ENCODE measurements around the gene WRAP73.
A peak's percentile ranks its signal among the peaks of the same experiment; 100 is the strongest.

The WRAP73 gene

DNA sequence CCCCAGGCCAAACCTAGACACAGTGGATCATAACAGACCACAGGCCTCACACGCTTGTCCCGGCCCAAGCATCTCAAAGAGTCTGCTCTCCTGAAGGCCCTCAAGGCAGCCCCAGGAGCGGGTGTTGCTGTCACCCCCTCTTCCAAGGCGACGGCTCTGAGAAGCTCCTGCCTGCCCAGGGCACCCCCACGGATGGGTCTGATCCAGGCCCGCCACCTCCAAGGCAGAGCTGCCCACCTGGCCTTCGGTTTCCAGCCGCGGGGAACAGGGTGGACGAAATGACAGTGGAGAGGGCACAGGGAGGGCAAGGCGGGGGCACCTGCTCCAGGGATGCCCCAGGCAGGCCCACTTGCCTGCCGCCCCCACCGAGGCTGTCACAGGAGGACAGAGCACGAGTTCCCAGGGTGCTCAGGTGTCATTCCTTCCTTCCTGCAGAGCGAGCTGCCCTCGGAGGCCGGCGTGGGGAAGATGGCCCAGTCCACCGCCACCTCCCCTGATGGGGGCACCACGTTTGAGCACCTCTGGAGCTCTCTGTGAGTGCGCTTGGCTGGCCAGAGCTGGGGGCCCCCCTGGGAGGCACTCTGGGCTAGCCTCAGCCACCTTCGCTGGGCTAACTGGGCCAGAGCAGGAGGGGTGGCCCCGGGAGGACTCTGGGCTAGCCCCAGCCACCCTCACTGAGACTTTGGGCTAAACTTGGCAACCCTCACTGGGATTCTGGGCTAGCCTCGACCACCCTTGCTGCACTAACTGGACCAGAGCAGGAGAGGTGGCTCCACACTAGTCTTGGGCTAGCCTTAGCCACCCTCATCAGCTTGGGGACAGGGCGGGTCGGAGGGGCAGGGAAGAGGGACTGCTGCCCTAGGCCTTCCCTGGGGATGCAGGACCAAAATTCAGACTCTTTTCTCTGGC lies 32.2 kb upstream of the WRAP73 start:
- DNase-seq (ENCODE audit: low read depth, low spot score) = no peak

DNA sequence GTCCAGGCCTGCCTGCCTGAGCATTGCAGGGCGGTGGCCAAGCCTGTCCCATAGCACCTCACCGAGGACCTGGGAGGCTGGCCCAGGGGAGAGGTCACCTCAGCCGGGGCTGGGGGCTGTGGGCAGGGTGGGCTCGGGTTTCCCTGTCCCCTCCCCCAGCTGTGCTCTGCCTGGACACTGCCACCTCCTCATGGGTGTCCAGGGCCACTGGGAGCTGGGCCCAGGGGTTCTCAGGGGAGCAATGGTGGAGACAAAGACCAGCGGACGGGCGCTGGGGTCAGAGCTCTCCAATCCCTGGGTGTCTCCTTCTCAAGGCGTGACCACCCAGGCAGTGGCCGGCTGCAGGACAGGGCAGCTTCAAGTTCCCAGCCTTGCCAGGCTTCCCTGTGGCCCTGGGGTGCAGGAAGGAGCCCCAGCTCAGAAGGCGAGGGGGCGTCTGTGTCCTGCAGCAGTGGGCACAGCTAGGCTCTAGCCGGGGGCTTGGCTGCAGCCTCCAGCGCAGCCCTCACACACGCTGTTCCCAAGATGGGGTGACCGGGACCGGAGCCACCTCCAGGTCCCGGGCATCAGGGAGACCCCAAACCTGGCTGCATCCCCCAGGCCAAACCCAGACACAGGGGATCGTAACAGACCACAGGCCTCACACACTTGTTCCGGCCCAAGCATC lies 31.5 kb upstream of the WRAP73 start:
- no peak for DNase-seq (ENCODE audit: low read depth, low spot score)

DNA sequence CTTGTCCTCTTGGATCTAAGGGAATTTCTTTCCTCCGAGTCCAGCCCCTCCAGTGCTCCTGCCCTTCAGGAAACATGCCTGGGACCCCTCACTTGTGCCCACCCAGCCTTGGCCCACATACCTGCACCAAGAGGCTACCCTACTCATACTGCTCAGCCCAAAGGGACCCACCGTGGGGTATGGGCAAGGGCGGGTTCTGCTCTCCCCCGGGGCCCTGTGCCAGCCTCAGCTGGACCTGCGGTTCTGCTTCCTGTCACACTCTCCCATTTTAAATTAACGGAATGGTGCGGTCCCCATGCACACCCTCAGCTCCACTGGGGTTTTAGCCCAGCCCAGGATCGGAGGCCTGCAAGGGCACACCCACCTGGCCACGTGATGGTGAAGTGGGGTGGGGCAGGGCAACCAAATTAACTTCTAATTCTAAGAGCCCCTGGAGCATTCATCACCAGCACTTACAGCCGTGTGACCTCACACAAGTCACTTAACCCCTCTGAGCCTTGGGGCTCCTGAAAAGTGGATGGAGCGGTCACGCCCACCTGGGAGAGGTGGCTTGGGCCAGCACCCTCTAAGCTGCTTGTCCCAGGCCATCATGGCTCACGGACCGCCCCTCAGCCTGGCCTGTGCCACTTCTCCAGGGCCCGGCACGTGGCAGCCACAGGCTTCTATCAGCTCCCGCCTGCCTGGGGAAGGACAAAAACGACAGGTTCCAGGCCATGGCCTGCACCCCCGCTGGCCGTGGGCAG lies 30.8 kb upstream of the WRAP73 start:
- no peak for DNase-seq (ENCODE audit: low read depth, low spot score)

DNA sequence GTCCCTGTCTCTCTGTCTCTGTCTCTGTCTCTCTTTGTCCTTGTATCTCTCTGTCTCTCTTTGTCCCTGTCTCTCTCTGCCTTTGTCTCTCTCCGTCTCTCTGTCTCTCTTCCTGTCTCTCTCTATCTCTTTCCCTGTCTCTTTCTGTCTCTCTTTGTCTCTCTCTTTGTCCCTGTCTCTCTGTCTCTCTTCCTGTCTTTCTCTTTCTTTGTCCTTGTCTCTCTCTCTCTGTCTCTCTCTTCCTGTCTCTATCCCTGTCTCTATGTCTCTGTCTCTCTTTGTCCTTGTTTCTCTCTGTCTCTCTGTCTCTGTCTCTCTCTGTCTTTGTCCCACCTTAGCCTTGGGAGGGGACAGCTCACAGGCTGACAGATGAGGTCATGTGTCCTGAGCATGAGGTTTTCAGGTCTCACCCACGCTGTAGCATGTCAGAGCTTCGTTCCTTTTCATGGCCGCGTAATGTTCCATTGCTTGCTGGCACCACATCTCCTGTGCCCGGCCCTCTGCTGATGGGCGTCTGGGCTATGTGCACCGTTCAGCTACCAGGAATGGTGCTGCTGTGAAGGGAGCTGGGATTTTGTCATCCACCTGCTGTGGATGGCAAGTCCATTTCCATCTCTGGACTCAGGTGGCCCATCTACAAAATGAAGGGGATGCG lies 30.0 kb upstream of the WRAP73 start:
- no peak for DNase-seq (ENCODE audit: low read depth, low spot score)

DNA sequence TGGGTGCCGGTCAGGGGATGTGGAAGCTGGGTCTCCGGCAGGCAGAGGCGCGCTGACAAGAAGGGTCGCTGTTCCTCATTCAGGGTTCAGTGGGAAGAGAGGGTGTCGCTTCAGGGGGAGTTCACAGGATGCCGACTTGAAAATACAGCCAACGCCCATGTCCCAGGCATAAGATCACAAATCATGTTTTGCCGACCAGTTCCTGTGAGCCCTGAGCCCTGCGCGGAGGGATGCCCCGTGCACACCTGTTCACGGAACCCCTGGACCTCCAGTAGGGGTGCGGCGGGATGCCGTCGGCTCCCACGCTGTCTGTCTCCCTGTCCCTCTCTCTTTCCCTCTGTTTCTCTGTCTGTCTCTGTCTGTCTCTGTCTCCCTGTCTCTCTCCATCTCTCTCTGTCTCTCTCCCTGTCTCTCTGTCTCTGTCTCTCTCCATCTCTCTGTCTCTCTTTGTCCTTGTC lies 29.2 kb upstream of the WRAP73 start:
- no peak for DNase-seq (ENCODE audit: low read depth, low spot score)

DNA sequence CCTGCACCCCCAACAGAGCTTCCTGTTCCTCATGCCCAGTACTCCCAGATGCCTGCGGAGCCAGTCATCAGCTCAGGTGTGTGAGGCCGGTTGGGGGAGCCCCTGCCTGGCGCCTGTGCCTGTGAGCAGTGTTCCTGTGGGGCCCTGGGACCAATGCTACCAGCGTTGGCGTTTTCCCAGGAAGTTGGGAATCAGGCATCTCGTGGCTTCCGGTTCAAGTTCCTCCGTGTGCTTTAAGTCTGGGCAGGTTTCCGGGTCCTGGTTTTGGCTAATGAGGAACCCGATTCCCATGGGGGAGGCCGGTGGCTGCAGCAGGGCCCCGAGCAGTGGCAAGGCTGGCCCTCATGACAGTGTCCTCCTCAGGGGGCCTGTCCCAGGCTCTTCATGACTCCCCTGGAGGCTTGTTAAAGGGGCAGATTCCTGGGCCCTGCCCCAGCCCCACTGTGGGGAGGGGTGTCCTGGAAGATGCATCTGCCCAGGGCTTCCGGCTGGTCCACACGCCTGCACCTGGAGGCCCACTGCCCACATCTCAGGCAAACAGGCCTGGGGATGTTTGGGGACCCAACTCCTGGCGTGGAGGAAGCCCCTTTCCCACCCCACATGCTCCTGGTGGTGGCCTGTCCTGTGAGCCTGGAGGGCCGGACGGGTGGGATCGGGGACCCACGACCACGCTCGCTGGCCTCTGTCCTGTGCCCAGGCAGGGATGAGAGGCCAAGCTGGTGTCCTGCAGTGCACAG lies 28.6 kb upstream of the WRAP73 start:
- DNase-seq (ENCODE audit: low read depth, low spot score) = peak; percentile 45

DNA sequence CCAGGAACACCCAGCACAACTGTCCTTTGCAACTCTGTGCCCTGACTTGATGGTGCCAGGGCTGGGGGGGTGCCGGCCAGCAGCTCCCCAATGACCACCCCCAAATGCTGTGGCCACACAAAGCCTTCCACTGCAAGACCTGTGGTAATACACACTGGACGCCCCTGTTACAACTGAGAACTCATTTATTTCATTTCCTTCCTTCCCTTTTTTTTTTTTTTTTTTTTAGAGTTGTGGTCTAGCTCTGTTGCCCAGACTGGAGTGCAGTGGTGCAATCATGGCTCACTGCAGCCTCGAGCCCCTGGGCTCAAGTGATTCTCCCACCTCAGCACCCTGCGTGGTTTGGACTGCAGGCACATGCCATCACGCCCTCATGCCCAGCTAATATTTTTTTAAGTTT lies 27.6 kb upstream of the WRAP73 start:
- DNase-seq (ENCODE audit: low read depth, low spot score) = no peak

DNA sequence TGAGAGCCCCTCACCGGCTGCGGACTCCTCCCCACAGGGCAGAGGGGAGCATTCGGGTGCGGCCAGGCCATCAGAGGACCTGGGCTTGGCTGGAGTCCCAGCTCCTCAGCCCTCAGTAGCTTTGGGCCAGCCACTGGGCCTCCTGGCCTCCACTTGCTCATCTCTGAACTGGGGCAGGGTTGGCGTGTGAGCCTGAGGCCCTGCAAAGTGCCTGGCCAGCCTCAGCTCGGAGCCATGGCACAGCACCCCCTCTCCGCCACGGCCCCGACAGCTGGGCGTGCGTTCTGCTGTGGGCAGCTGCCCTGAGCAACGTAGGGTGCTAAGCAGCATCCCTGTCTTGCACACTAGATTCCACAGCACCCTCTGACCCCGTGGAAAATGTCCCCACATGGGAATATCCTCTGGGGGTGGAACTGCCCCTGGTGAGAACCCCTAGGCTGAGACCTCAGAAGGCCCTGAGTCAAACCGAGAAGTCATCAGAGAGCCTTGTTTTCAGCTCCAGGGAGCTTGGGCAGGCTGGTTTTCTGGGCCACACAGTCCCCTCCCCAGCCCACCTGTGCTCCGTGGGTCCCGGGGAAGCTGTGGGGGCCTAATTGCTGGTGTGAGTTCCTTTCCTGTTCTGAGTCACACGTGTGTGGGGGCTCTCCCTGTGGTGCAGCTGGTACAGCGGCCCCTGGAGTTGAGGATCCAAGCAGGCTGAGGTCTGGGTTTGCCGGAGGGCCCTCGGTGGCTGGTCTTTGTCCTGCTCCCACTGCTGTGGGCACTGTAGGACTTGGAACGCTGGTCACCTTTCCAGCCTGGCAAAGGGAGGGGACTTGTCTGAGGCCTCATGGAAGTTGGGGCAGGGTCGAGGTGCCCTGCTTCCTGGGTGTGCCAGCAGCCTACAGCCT lies 26.9 kb upstream of the WRAP73 start:
- DNase-seq (ENCODE audit: low read depth, low spot score) = no peak

DNA sequence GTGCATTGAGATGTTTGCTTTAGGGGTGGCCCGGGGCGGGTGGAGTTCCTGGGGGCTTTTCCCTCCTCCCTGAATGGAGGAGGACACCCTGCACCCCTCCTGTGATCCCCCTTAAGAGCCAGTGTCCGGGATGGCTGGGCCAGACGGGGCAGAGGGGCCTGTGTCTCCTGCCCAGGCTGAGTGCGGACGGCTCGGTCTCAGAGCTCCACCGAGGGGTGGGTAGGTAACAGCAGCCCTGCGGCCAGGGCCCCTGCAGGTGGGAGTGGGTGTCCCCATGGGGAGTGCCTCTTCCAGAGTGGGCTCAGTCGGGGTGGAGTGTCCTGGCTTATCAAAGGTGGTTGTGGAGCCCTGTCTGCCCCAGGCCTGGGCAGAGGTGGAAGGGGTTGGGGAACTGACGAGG lies 25.5 kb upstream of the WRAP73 start:
- no peak for DNase-seq (ENCODE audit: low read depth, low spot score)

DNA sequence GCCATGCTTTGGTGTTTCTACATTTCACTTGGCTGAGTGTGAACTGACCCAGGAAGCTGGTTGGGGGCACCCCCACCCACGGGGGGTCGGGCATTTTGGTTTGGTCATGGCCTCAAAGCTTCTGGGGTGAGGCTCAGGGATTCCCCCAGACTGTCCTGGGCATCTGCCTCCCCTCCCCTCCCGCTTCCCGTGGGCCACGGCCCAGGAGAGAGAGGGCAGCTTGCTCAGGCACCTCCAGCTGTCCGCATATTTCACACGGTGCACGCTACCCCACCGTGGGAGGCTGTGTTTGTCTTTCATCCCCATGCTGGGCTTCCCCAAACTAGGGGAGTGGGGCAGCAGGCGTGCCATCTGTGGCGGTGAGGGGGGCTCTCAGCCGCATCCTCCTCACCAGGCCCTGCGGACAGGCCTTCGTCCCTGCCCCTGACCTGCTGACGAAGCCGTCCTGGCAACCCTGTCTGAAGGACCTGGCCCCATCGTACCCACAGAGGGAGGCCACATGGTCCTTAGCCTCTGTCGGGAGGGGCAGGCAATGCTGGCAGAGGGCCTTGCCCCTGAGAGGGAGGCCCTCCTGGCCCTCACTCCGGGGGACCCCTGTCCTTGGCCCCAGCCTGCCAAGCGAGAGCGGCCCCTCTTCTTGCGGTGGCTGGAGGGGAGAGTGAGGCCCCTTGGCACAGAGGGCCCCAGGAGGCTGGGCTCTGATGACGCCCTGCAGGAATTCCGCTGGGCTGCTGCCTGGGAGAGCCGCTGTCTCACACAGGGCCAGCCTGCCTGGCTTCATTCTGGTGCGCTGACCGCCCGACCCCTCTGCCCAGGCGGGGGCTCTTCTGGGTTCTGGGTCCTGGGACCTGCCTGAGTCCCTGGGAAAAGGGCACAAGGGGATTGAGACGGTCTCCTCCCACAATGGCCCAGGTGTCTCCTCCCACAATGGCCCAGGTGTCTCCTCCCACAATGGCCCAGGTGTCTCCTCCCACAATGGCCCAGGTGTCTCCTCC lies 24.5 kb upstream of the WRAP73 start:
- no peak for DNase-seq (ENCODE audit: low read depth, low spot score)

DNA sequence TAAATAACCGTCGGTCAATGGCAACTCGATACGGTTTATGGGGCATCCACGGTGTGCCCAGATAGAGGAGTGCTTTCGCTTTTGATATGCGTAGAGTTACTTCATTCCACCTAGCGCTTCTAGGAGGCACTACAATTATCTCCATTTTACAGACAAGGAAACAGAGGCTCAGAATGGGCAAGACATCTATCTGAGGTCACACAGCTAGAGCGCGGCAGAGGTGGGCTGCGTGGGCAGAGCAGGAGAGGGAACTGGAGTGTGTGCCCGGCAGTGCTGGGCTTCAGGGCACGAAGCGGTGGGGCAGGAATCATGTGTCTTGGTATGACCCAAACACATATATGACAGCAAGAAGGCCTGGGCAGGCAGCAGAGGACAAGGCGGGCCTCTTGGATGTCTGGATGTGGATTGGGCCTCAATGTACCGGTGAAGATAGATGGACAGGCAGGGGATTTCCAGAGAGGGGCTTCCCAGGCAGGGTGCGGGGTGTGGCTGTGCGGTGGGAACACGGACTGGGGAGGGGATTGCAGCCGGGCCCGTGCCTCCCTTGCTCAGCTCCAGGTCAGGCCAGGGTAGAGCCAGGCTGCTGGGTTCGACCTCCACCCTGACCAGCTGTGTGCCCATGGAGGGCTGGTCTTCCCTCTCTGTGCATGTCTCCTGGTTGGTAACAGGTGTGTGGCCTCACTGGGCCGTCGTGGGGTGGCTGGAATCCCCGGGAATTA lies 23.6 kb upstream of the WRAP73 start:
- DNase-seq (ENCODE audit: low read depth, low spot score) = no peak

DNA sequence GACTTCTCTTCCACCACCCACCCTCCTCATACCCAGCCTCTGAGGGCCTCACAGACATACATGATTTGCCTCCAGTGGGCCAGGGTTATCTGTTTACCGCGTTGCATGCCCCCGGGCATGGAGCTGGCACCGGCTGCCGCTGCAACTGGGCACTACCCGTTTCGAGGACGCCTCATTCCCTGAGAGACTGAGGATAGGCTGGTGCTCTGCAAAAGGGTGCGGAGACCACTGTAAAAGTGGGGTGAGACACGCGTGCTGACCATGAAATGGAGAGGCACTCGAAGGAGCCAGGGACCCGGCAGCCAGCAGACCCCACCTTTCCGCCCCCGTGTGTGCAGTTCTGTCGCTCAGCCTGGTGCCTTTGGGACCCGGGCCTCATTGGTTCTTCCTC lies 23.1 kb upstream of the WRAP73 start:
- no peak for DNase-seq (ENCODE audit: low read depth, low spot score)

DNA sequence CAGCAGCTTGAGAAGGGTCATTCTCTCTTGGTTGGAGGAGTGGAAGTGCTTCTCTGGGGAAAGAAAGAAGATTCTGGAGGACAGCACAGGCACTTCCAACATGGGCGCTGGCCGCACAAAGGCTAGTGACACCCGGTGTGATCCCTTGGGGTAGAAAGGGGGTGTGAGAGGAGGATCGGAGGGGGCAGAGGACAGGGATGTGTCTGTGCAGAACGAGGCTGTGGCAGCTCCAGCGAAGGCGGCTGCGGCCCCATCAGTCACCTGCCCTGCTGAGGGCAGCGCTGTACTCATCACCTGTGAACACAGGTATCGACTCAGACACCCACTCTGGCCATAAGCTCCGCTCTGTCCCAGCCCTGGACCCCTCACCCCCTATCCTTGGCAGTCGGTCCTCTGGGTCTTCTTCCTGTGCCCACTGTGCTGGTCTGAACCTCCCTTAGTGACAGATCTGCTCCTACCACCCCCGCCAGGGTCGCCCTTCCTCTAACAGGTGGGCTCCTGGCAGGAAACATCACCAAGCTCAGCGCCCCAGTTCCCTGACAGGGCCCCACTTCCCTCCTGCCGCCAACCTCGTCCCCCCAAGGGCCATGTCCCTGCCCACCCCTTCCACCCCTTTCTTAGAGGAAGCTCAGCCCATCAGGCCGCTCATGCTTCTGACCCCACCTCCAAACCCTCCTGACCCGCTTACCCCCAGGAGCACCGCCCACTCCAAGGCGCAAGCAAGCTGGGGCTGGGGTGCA lies 22.5 kb upstream of the WRAP73 start:
- no peak for DNase-seq (ENCODE audit: low read depth, low spot score)

DNA sequence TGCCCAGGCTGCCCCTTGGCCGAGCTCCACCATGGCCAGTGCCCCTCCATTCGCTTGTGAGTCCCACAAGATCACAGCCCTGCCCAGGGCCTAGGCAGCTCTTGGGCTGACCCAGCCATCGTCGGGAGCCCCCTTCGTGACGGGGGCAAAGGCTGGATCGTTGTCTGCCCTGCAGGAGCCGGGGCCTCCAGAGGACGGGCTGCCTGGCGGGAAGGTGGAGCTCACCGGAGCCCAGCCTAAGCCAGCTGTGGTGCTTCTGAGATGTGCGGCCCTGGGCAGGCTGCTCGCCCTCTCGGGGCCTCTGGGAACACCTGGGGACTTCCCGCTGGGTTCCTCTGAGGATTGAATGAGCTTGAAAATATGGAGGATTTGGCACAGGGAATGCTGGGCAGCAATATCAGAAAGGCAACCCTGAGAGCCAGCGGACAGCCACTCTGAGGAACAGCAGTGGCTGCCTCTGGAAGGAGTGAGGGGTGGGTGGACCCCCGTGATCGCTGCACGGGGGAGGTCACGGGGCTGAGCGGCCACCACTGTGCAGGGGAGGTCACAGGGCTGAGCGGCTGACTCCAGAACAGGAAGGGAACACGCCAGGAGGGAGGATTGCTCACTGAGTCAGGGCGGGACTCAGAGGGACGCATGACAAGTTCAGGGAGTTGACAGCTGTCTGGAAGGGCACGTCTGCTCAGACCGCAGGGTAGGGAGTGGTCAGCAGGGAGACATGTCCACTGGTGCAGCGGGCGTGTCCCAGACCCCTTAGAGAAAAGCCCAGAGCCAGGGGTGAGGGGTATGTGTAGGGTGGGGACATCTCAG lies 21.7 kb upstream of the WRAP73 start:
- DNase-seq (ENCODE audit: low read depth, low spot score) = no peak

DNA sequence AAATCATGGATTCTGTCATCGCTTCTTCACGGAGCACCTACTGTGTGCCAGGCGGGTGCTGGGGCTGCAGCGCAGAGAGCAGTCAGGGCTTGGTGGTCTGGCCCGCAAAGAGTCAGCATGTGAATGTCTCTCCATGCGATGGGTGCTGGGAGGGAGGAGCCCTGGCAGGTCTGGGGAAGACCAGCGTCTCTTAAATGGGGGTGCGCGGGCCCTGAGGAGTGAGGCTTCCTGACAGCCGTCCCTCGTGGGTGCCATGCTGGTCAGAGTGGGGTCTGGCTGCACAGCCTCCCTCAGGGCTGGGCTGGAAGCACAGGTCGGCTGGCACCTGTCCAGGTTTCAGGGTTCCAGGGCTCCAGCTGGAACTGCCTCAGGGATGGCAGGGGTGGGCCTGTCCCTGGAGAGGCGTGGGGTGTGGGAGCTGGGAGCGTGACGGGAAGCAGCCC lies 20.9 kb upstream of the WRAP73 start:
- no peak for DNase-seq (ENCODE audit: low read depth, low spot score)

DNA sequence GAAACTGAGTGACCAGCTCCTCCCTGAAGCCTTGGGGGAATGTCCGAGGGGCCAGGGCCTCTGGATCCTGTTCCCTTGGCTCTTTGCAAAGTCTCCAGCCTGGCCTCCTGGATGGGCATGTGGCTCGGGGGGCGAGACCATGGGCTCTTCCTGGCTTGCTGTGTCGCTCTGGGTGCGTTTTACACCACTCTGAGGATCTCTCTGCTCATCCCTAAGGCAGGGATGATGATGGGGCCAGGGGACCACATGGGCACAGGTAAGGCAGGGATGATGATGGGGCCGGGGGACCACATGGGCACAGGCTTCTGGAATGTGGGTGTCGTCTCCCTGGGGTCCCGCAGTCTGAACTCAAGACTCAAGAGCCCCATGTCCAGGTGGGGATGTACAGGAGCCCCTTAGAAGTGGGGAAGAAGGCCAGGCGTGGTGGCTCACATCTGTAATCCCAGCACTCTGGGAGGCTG lies 20.1 kb upstream of the WRAP73 start:
- DNase-seq (ENCODE audit: low read depth, low spot score) = no peak
